ENCODE data around the gene NPRL2.

GRCh38 chr3:50299929-50300680, 50.5 kb downstream of the NPRL2 start:
- TF ChIP-seq EZH2 (IDR thresholded peaks at IDR 0.05; ENCODE audit: low read depth, low read length, severe bottlenecking) (no peak), CTCF (IDR thresholded peaks at IDR 0.05; ENCODE audit: control extremely low read depth in 1 of 3, insufficient read depth in 1 of 3, low read depth in 1 of 3, low read length in 3 of 3) (no peak), RNF2 (IDR thresholded peaks at IDR 0.05; ENCODE audit: borderline replicate concordance, low read depth, low read length, missing control alignments, poor library complexity, severe bottlenecking) (no peak), TBP (IDR thresholded peaks at IDR 0.05; ENCODE audit: low read depth, low read length) (no peak), NRF1 (IDR thresholded peaks at IDR 0.05; ENCODE audit: low read depth, low read length) (no peak), SIN3A (conservative IDR thresholded peaks at IDR 0.05 in 1 of 2, IDR thresholded peaks at IDR 0.05 in 1 of 2; ENCODE audit: low read depth in 1 of 2, low read length in 2 of 2) (no peak), HDAC6 (IDR thresholded peaks at IDR 0.05; ENCODE audit: low read depth, low read length) (no peak)

Data from H1 (cell line).